NB4 (cell line): ENCODE data around the gene ZFYVE21.

Source experiments
- POLR2A ChIP-seq: IDR thresholded peaks from 2 replicates; pipeline ENCODE4 v1.6.1; 2011; ENCODE audit warnings: mild to moderate bottlenecking; ENCODE audit not compliant: insufficient read length; ENCODE audit errors: extremely low read depth
- TF ChIP-seq, protein P1 (sequence below): IDR thresholded peaks from one replicate; pipeline ENCODE4 v1.5.1; 2012; ENCODE audit warnings: low read depth, low read length
- TF ChIP-seq, protein P2 (sequence below): IDR thresholded peaks from 2 replicates; pipeline ENCODE4 v1.6.1; 2011; ENCODE audit warnings: low read depth, low read length

DNA sequence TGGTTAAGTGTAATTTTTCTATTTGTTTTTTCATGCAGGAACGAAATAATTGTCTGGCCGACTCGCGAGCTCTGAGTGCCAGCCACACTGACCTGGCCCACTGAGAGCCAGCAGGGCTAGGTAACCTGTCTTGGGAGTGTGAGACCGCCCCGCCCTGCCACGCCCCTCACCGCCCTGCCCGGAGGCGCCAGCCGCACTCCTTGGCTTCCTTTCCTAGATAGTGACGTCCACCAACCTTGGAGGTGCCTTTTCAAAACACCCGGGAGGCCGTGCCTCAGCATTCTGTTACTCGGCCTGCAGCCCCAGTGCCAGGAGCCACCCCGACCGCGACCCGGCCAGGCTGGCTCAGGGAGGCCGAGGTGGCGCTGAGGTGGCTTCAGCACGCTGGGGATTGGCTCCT, 22.1 kb upstream of the ZFYVE21 start:
- TF ChIP-seq, protein P1, sequence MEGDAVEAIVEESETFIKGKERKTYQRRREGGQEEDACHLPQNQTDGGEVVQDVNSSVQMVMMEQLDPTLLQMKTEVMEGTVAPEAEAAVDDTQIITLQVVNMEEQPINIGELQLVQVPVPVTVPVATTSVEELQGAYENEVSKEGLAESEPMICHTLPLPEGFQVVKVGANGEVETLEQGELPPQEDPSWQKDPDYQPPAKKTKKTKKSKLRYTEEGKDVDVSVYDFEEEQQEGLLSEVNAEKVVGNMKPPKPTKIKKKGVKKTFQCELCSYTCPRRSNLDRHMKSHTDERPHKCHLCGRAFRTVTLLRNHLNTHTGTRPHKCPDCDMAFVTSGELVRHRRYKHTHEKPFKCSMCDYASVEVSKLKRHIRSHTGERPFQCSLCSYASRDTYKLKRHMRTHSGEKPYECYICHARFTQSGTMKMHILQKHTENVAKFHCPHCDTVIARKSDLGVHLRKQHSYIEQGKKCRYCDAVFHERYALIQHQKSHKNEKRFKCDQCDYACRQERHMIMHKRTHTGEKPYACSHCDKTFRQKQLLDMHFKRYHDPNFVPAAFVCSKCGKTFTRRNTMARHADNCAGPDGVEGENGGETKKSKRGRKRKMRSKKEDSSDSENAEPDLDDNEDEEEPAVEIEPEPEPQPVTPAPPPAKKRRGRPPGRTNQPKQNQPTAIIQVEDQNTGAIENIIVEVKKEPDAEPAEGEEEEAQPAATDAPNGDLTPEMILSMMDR = no peak
- TF ChIP-seq POLR2A = no peak
- TF ChIP-seq, protein P2, sequence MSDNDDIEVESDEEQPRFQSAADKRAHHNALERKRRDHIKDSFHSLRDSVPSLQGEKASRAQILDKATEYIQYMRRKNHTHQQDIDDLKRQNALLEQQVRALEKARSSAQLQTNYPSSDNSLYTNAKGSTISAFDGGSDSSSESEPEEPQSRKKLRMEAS = no peak
